NCI-H1105 (cell line): ENCODE measurements around the gene PROCA1.
A peak's percentile ranks its signal among the peaks of the same experiment; 100 is the strongest.
"Not testable (repeated sequence)": the region's sequence is repeated elsewhere in the genome, so short reads cannot be mapped to it uniquely, and the experiment has no call there.

Source experiments
- DNase-seq: peaks from one replicate; lab custom pipeline; 2025; lab: John Stamatoyannopoulos, UW

The PROCA1 gene

DNA sequence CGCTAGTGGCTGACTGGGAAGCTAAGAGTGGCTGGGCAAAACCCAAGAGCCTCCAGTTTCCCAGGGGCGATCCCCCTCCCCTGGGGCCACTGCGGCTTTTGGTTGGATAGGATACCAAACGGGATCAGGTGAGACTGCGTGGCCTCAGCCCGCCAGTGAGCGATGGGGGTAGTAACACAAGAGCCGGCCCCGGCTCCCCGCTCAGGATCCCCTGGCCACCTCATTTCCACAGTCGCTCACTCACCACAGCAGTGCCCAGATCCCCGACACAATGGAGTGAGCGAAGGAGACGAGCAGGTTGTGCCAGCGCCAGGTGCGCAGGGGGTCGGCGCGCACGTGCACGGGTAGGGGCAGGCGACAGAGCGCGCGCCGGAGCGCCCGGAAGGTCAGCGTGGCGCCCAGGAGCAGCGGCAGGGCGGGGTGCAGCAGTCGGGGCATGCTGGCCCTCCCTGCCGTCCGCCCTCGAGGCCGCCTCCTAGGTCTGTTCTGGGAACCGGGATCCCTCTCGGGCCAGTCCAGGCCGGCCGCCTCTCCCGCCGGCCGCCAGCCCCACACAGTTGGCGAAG is 14.1 kb upstream of the PROCA1 start:
- peak; percentile 74 for DNase-seq

DNA sequence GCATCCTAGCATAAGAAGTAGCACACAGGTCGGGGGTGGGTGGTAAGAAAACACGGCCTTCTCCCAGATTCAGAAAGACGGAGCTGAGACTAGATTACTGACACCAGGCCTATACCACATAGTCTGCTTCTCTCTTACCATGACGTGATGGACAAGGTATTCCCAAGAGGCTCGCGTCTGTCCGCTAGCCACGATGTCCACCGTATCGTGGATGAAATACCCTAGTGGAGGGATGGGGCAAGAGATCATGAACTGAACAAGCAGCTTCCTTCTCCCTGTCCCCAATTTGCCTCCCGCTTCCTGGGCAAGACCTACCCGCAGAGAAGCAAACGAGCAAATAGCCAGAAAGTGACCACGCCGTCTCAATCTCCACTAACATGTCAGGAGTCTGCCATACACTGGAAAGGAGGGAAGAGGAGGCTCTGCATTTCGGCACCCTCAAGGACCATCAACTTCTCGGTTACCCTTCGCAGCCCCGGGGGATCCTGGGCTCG is 13.5 kb upstream of the PROCA1 start:
- no peak for DNase-seq

DNA sequence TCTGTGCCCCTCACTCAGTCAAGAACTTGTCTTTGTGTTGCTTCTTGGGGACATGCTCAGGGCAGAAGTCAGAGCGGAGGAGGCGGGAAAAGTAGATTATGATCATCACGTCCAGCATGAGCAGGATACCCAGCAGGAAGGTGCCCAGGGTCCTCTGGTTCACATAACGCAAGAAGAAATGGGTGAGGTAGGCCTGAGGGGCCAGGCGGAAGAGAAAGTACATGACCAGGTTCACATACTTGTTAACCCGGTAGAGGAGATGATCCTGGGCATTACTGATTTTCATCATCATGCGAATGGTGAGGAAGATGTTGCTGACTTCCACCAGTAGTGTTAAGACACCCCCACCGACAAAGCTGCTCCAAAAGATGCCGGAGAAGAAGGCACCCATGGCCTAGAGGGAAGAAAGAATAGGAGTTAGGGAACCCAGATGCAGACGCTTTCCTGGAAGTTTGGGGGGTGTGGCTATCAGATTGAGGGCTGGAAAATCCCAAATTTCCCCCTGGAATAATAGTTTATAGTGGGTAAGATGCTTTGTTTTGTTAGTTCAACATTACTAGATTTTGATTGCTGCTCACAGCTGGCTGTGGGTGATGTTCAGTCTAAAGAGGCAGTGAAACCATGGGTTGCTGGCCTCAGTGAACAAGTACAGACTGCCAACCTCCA is 12.9 kb upstream of the PROCA1 start:
- DNase-seq, result no peak

DNA sequence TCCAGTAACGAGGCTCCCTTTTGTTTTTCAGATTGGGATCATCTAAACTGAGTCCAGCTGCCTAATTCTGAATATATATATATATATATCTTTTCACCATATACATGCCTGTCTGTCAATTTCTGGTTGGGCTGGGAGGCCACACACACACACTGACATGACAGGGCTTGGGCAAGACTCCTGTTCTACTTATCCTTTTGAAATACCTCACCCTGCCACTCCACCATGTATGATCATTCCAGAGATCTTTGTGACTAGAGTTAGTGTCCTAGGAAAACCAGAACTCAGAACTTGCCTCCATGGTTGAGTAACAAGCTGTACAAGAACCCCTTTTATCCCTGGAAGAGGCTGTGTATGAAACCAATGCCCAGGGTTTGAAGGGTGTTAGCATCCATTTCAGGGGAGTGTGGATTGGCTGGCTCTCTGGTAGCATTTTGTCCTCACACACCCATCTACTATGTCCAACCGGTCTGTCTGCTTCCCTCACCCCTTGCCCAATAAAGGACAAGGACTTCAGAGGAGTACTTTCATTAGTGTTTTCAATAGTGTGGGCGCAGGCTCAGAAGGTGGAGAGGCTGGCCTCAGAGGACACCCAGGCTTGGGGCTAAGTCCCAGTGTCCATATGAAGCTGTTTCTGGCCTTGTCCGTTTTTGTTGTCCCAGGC is 12.3 kb upstream of the PROCA1 start:
- not testable (repeated sequence) for DNase-seq

DNA sequence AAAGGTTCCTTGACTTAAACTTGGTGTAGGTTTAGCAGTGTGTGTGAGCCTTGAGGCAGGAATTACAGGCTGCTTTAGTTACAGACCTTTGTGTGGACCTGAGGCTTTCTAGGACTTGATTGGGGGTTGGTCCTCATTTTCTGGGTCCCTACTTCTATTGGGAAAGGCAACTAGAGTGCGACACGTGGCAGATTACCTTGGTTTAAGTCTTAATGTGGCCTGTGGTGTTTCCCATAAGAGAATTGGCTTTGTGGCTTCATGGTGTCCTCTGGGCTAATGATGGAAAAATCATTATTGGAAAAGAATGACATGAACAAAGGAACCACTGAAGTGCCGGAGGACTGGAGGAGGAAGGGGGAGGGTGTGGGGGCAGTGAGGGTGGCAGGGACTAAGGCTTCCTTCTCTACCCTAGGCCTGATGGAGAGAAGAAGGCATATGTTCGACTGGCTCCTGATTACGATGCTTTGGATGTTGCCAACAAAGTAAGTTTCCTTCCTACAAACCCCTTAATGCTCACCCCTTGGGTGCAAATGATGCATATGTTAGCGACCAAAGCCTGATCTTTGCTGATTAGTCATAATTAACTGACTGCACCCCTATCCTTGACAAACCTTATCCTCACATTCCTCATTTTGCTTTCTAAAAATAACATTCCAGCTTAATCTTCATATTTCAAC is 11.6 kb upstream of the PROCA1 start:
- DNase-seq, result no peak

DNA sequence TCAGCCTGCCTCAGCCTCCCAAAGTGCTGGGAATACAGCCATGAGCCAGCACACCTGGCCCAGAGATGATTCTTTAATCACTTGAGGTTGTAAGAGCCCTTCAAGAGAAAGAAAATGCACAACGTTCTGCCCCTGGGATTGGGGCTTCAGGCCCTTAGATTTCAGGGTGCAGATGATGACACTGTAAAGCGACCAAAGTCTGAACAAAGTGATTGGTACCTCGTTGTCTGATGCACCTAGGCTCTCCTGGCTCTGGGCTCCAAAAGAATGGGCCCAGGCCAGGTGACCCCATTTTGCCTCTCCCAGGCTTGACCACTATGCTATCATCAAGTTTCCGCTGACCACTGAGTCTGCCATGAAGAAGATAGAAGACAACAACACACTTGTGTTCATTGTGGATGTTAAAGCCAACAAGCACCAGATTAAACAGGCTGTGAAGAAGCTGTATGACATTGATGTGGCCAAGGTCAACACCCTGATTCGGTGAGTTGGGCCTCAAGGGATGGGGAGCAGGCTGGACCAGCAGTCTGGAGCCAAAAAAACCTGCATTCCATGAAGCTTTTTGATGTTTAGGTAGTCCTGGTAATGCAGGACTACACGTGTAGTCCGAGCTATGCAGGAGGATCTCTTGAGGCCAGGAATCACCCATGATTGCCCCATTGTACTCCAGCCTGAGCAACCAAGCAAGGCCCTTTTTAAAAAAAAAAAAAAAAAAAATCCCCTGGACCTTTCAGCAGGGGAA is 10.9 kb upstream of the PROCA1 start:
- no peak for DNase-seq

DNA sequence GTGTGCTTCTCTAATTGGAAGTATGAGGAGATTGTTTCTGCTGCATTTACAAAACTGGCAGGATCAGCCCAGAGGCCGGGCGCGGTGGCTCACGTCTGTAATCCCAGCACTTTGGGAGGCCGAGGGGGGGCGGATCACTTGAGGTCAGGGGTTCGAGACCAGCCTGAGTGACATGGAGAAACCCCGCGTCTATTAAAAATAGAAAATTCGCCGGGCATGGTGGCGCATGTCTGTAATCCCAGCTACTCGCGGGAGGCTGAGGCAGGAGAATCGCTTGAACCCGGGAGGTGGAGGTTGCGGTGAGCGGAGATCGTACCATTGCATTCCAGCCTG is 9.3 kb upstream of the PROCA1 start:
- DNase-seq, result not testable (repeated sequence)

DNA sequence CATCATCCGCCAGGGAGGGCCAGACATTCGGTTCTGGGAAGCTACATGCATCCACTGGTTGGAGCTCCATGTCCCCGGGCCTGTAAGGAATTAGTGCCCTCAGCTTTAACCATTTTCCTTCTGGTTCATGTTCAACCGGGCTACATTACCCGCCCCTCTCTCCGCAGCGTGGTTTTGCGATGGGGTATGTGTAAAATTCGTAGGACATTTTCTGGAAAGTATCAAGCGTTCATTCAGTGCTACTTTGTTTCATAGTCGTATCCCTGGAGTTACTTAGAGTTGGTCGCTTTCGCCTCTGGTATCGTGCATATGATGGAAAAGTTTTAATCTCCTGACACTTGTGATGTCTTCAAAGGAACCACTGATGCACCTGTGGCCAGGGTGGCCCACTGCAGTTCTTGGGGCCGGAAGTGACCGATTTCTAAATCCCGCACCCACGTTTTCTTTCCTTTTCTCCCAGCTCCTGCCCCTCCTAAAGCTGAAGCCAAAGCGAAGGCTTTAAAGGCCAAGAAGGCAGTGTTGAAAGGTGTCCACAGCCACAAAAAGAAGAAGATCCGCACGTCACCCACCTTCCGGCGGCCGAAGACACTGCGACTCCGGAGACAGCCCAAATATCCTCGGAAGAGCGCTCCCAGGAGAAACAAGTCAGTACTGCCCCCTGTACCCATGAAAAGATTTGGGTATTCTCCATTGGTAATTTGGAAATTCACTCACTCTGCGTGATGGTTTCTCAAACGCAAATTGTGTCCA is 8.7 kb upstream of the PROCA1 start:
- no peak for DNase-seq

DNA sequence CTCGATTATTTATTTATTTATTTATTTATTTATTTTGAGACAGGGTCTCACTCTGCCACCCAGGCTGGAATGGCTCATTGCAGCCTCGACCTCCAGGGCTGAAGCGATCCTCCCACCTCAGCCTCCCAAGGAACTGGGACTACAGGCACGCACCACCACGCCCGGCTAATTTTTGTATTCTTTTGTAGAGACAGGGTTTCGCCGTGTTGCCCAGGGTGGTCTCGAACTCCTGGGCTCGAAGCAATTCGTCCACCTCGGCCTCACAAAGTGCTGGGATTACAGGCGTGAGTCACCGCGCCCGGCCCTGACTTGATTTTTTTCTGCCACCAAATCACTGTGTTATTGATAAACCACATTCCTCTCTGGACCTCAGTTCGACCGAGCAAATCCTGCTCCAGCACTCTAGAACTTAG is 7.3 kb upstream of the PROCA1 start:
- no peak for DNase-seq

DNA sequence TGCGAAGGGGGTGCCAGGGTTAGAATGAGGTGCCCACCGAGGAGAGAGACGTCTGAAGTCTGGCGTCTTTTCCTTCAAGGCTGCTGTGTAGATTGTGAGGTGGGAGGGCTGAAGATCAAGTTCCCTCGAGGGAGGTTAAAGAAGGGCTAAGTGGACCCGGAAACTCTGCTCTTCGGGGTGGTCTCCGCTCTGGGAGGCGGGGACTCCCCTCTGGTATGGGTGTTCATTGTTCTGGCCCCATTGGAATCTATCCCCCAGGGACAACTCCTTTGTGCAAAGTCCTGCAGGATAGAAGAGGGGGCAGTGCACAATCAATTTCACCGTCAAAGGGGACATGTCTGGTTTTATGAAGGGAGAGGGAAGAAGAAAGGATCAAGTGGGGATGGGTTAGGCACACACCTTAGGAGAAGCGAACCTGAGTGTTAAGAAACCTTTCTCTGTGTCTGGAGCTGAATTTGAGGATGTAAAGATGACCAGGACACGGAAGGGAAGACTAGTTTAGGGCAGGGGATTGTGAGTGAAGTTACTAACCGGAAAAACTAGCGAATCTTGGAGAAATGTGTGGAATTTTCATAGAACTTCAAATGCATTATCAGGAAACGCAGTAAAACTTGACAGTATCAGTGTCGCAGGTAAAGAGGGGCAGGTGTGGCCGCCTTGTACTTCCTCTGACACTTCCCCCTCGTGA is 6.8 kb upstream of the PROCA1 start:
- DNase-seq, result no peak

DNA sequence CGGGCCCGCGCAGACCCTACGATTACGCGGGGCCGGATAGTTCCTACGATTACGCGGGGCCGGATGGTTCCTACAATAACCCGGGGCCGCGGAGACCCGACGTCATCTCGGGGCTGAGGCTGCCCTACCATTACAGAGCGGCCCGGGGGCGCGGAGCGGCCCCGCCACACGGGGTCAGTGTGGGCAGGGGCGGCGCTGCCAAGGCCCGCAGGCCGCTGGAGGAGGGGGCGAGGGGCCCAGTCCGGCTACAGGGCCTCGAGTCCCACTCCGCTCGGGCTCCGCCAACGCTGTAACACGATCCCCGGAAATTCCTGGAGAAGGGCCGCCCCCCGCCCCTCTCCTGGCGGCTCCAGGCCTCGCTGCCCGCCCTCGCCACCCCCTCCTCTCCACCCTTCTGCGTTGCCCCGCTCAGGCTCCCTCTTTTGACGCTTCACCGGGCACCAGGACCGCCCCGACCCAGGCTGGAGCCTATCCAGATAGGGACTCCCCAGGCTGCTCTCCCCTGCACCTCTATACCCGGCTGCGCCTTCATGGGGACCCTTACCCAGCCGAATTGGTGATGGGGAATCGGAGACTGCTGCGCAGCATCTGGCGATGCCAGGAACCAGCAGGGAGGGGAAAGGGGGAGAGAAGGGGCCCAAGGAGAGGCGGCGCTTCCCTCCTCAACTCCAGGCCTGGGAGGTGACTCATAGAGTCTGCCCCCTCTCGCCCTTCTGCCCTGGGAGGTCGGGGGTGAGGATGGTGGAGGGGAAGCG is 6.1 kb upstream of the PROCA1 start, which contains the start of gene RAB34:
Gene RAB34 (minus strand): TSS at position 291 of the 755 bp plus-strand sequence. CDS start 602 bp downstream, outside the sequence.
- no peak for DNase-seq

DNA sequence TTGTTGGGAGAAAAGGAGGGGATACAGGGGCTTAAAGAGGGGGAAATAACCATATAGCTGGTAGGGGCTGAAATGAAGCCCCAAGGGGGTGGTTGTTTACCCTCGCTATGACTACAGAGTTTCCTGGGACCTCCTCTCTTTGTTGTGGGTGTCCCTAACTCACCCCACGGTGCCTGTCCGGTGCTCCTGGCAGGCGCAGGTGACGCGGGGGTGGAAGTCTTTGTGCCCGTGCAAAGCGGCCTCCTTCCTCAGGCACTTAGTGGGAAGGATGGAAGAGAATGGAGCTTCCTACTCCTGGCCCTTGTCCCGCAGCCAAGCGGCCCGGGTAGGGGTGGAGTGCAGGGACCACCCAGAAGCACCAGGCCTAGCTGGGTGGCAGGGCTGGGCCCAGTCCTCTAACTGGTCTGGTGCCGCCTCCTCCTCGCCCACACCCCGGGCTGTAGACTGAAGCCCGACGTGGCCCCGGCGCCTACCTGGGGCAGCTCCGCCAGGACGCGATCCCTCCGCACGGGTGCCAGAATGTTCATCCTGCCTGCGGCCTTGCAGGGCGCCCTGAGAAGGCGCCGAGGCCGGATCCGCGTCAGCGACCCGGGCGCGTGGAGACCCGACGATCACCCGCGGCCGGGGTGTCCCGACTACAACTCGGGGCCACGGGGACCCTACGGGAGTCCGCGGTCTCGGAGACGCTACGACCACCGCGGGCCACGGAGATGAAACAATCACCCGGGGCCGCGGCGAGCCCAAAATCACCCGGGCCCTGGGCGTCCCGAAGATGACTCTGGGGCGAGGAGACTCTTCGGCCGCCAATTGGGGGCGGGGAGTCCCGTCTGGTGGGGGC is 5.3 kb upstream of the PROCA1 start:
- no peak for DNase-seq

DNA sequence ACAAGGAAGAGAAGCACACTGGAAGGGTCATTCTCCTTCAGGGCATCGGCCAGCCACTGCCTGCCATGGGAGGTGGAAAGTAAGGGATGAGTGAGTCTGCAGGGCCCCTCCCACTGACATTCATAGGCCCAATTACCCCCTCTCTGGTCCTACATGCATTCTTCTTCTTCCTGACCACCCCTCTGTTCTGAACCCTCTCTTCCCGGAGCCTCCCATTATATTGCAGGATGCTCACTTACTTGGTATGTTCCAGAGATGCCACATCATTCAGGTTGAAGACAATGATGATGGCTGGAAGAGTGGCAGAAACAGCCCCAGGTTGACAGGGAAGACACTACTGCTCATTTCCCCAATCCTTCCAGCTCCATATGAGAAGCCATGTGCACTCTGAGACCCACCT is 3.5 kb upstream of the PROCA1 start:
- DNase-seq, result no peak

DNA sequence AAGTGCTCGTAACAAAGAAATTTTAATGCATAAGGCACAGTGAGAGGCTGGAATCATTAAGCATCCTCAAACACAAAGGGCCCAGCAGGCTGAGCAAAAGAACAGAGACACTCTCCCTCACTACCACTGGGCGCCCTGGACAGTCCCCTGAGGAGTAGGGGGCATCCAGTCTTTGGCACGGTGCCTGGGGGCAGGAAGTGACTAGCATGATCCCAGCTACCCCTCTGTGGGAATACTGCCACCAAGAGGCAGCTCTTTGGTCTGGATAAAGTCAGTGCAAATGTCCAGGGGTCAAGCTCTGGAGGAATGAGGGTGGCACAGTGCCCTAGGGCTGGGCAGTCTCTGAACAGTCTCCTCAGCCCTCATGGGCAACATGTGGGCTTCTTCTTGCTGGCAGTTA is 2.6 kb upstream of the PROCA1 start:
- no peak for DNase-seq

DNA sequence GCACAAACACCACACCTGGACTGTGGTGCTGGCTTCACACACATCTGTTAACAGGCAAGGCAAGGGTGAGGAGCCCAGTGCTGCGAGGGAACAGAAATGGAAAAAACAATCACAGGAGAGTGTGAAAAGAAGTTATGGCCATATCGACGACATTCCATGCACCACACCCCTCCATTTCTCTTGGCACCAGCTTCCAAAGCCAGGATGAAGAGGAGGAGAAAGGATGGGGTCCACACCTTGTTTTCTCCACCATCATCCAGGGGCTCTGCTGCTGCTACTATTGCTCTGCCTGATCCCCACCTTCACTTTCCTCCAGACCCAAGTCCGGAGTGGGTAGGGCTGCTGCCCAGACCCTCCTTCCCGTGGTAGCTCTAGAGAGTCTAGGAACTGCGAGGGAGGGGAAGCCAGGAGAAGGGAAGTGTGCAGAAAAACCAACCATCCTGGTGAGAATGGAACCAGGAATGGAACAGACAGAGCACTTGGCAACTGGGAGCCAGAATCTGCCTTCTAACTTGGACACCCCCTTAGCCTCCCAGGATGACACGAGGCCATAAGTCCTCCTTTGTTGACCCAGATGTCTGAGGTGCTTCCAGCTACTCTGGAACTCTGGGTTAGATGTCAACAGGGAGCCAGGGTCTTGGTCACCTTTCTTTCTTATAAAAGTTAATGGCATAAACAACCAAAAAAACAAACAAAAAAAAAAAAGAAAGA is 1.2 kb upstream of the PROCA1 start:
- DNase-seq, result no peak

DNA sequence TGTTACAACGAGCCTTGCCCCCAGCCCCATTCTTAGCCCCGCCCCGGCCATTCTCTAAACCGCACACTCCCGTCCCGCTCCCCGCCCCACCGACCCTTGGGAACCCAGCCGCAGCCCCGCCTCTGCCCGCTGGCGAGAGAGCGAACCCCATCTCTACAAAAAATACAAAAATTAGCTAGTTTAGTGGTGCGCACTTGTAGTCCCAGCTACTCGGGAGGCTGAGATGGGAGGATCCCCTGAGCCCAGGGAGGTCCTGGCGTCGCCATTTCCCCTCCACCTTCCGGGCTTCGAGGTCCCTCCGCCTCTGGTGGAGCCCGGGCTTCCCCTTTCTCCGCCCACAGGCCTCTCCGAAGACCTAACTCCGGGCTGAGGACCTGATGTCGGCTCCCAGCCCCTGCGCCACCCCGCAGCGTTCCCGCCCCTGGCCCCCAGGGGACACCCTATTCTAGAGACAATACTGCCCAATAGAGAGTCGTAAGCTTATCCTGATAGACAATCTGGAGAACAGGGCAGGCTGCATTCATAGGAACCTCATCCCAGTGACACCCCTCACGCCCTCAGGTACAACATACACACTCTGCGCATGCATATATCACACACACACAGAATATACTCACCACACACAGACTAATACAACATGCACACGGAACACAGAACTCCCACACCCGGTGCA is 480 bp upstream of the PROCA1 start:
- no peak for DNase-seq

DNA sequence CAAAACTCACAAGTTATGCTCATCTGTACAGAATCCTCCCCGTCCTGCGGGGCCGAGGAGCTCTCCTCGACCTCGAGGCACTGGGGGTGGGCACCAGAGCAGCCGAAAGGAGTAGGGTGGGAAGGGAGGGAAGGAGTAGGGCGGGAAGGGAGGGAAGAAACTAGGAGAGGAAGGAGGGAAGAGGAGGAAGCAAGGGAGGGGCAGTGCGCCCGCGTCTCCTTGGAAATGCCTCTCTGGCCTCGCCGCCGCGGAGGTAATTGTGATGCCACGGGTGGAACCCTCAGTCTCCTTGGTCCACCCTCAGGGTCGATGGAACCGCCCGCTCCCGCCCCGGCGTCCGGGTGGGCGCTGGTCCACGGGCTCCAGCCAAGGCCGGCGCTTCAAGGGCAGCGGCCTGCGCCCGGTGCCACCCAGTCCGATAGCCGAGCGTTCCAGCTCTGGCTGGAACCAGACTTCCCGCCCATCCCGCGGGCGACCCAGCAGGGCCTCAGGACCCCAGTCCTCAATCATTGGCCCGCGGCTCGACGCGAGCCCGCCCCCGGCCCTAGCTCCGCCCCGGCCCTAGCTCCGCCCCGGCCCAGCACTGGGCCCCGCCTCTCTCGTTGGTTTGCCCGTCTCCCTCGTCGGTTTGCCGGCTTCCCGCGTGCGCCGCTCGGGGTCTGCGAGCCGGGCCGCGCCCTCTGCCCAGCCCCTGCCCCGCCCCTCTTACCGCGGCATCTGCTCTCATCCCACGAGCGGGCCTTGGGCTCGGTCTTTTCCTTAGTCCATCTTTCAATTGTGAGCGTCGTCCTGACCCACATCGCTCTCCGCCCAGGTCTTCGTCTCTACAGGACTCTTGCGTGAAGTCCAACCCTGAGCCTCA is 596 bp downstream of the PROCA1 start:
- DNase-seq, result peak; percentile 88
